Stimulated activated CD4-positive, alpha-beta T cell treated with anti-CD3 and anti-CD28 coated beads, TNF-alpha, amount 100 ng/mL, for 24 hours (primary cell): ENCODE data around the gene C5orf15.
"Not testable (repeated sequence)": the region's sequence is repeated elsewhere in the genome, so short reads cannot be mapped to it uniquely, and the experiment has no call there.

Experiments used
- DNase-seq, 3 experiments: peaks; one replicate each; pipeline ENCODE4 v3.0.0-alpha.2; 2020; ENCODE audit warnings: low read depth in 3 of 3

Gene C5orf15

GRCh38 chr5:133962801-133963476 lies 5.5 kb downstream of the C5orf15 start:
- no peak for DNase-seq

DNA sequence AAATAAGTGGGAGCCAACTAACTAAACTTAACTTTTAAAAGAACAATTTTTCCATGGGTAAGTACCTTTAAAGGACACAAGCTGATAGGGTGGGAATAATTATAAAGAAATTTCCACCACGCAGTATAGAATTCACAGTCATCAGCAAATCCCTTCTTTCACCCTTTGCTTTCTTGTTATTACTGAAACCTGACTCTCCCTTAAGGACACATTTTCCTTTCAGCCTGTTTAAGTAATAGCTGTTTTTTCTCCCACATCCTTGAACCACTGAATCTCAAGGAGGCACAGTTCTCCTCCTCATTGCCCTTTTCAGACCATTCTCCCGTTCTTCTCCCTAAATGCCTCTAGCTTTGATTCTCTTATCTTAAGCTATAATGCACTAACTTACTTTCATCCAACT lies 6.3 kb downstream of the C5orf15 start:
- no peak for DNase-seq

- no peak for DNase-seq
Observed at GRCh38 chr5:133959643-133960042, 8.8 kb downstream of the C5orf15 start.

GRCh38 chr5:133957591-133957990 lies 10.8 kb downstream of the C5orf15 start:
- no peak for DNase-seq

GRCh38 chr5:133957080-133957479 lies 11.3 kb downstream of the C5orf15 start:
- no peak for DNase-seq

- DNase-seq: not testable (repeated sequence)
Observed at GRCh38 chr5:133956196-133956595, 12.2 kb downstream of the C5orf15 start.

DNA sequence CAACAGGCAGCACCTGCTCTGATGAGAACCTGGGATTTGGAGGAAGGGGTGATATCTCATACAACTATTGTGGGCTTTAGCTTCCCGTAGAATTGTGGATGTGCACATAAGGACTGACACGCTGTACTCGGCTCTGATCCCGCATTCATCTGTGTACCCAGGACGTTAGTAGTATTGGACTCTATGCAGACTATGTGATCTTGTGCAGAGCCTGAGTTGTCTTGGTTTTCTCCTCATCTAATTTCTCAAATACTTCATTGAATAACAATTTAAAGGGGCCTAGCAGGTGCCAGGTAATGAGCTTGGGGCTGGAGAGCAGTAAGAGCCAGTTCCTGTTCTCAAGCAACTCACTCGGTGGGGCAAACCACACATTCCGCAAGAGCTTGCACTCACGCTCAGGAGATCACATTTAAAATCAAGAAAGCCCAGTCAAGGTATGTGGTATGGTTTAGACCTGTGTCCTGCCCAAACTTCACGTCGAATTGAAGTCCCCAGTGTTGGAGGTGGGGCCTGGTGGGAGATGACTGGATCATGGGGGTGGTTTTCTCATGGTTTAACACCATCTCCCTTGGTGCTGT lies 14.8 kb downstream of the C5orf15 start:
- DNase-seq: no peak

- DNase-seq: no peak
Observed at GRCh38 chr5:133952729-133953567, 15.5 kb downstream of the C5orf15 start.

DNA sequence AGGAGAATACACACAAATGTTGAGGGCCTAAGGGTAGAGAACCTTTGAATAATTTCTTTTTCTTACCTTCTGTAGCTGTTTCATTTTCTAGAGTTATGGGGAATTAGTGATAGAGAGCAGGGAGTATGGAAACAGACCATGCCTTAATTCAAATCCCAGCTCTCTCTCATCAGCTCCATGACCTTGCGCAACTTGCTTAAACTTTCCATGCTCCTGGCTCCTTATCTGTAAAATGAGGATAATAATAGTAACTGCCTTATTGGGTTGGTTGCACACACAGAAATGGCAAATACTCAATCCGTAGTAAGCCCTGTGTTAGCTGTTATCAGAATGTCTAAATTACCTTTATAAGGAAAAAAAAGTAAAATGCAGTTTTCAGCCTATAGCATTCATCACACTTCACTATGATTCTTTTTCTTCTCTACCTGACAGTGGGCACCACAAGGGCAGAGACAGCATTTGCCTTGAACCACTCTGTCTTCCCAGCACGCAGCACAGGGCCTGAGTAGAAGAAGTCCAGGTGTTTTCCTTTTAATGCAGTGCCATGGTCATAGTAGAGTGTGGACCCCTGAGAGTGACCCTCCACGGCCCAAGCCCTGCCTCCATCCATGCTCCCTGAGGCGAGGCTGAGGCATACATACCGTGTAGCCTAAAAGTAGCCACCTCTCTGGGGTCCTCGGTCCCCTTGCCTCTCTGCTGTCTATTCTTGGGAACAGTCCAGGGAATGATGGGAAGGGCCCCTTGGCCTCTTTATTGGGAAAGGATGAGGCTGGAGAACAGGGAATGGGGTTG lies 17.4 kb downstream of the C5orf15 start:
- DNase-seq: no peak

GRCh38 chr5:133948721-133949120 lies 19.7 kb downstream of the C5orf15 start:
- no peak for DNase-seq

- DNase-seq: no peak
Observed at GRCh38 chr5:133947431-133947841, 21.0 kb downstream of the C5orf15 start.

- no peak for DNase-seq
Observed at GRCh38 chr5:133945568-133945967, 22.9 kb downstream of the C5orf15 start.

DNA sequence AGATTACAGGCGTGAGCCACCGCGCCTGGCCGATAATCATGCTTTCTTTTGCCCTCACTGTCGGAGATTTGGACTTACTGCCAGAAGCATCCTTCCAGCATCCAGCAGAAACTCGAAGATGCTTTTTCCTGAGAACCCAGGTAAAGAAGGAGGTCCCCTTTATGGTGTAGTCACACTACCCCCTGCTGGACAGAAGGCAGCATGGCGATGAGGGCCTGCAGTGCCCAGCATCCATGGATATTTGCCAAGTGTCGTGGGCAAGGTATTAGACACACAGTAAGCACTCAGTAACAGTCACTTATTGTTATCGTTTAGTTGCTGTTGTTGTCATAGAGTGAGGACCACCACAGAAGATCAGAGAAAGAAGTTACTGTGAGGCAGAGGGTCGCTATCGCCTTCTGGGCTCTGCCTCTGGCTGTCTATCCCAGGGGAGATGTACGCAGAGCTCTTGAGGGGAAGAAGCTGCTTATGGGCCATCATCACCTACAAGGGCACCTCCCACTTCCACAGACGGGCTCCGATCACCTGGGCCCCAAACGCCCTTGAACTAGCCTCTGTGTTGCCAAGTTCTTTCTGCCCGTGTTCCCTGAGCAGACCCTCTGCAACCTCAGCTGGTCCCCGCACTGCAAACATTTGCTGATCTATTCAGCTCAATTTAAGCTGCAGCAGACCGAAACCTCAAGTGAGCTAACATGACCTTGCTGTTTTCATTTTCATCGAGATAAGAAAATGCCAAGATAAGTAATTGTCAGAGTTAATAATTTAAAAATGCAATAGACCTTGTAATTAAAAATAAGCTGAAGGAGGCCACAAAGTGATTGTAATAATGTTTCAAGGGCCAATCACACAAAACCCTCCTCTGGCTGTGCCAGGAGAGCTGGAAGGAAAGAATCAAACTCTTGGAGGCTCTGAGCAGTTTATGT lies 23.9 kb downstream of the C5orf15 start:
- peak in 2 of 3 experiments; percentile 42 to 52 for DNase-seq

DNA sequence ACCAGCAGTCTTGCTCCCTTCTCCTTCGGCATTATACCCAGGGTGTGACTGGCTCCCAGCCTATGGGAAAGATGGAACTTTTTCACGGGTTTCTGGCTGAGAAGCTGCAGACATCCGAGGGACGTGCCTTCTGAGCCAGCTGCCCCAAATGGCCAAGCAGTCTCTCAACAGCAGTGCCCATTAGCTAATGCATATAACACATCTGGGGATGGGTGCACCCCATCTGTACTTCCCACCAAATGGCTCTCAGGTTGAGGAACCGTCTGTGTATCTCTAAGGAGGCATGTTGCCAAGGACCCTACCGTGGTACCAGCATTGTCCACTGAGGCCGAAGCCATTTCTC lies 25.0 kb downstream of the C5orf15 start:
- DNase-seq: no peak

DNA sequence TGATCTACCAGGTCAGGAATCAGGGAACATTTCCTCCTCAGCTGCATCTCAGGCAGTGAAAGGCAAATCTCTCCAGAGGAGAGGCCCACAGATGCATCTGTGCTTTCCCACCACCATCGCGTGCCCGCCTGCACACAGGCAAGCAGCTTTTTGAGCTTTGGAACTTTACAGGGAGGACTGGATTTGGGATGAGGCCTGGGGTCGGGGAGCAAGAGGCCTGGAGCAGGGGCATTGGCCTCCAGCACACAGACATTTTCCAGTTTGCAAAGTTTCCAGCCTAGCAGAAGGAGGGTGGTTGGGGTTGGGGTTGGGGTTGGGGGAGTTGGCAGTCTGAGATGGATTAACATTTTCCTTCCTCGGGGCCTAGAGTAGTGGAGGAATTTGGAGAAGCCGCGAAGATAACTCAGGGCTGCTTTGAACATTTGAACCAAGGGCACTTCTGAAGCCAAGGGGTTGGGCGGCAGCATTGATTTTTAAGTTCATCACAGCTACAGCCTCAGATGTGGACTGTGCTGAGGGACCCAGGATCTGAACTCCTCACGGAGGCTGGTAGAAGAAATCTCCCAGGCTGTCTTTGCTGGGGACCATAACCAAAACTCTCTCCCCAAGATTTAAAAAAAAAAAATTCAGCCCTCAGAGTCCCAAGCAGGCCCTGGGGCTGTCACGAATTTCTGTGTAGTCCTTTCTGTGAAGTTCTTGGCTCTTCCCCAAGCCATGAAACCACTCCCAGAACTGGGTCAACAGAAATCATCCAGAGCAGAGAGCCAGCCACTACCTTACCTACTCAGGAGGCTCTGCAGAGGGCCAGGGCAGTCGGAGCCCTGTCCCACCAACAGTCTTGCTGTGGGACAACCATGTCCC lies 25.6 kb downstream of the C5orf15 start:
- DNase-seq: no peak

GRCh38 chr5:133941456-133942196 lies 26.8 kb downstream of the C5orf15 start:
- DNase-seq: no peak

DNA sequence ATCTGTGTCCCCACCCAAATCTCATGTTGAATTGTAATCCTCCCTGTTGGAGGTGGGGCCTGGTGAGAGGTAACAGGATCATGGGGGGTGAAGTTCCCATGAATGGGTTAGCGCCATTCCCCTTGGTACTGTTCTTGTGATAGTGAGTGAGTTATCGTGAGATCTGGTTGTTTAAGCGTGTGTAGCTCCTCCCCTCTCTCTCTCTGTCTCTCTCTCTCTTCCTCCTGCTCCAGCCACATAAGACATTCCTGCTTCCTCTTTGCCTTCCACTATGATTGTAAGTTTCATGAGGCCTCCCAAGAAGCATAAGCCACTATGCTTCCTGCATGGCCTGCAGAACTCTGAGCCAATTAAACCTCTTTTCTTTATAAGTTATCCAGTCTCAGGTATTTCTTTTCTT lies 28.8 kb downstream of the C5orf15 start:
- DNase-seq: no peak

GRCh38 chr5:133938929-133939328 lies 29.5 kb downstream of the C5orf15 start:
- DNase-seq: no peak

GRCh38 chr5:133938039-133938821 lies 30.2 kb downstream of the C5orf15 start:
- DNase-seq: no peak
